ES-I3 (cell line): ENCODE results near the gene MOB2.

Experiments used
- H3K36me3 ChIP-seq: 2 replicates; pipeline ENCODE4 v1.6.1; 2013; ENCODE audit warnings: mild to moderate bottlenecking, low read length, control low read depth, moderate library complexity; ENCODE audit not compliant: insufficient read depth
- H3K4me1 ChIP-seq: 2 replicates; pipeline ENCODE4 v1.6.1; 2013; ENCODE audit warnings: mild to moderate bottlenecking, control low read depth, low read length; ENCODE audit not compliant: insufficient read depth
- H3K9ac ChIP-seq: 2 replicates; pipeline ENCODE4 v1.6.1; 2013; ENCODE audit warnings: low read depth, mild to moderate bottlenecking, low read length, moderate library complexity
- H3K9me3 ChIP-seq: 2 replicates; pipeline ENCODE4 v1.6.1; 2013; ENCODE audit warnings: mild to moderate bottlenecking, low read length, moderate library complexity; ENCODE audit not compliant: control insufficient read depth, insufficient read depth

The MOB2 gene

DNA sequence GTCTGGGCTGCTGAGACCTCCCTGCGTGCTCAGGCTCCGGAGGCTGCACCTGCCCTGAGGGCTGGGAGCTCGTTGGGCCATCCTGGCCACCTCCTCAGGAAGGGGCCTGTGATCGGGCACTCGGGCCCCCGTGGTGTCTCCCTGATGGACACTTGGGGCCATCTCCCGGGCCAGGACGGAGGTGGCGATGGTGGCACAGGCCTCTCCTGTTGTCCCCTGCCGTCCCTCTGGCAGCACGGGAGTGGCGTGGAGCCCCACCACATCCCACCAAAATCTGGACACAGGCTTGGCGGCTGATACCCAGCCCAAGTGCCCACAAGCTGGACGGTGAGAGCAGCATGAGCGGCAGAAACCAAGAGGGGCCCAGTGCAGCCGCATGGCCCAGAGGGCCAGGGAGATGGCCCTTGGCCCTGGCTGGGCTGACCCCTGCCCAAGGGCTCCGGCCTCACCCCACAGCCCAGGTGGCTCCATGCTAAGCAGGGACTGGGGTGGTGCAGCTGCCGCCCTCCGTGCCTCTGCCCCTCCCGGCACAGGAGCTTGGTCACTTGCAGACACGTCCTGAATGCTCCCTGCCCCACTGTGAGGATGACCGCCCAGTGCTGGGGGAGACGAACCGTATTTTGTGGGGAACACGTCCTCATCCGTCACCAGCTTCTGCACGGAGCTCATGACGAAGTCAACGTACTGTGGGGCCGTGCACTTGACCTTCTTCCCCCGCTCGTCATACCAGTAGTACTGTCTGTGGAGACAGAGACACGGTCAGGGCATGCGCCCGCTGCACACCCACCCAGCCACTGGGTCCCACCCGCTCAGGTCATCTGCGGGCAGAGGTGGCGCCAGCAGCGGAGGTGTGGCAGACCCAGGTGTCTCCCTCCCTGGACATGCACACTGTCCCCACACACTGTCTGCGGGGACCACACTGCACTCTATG, 15.6 kb downstream of the MOB2 start:
- Histone ChIP-seq H3K4me1 (no peaks in the 10 kb centered on the region), H3K9me3 (no peaks in the 10 kb centered on the region), H3K9ac (no peak overlapping the region), H3K36me3 (no peaks in the 10 kb centered on the region)

DNA sequence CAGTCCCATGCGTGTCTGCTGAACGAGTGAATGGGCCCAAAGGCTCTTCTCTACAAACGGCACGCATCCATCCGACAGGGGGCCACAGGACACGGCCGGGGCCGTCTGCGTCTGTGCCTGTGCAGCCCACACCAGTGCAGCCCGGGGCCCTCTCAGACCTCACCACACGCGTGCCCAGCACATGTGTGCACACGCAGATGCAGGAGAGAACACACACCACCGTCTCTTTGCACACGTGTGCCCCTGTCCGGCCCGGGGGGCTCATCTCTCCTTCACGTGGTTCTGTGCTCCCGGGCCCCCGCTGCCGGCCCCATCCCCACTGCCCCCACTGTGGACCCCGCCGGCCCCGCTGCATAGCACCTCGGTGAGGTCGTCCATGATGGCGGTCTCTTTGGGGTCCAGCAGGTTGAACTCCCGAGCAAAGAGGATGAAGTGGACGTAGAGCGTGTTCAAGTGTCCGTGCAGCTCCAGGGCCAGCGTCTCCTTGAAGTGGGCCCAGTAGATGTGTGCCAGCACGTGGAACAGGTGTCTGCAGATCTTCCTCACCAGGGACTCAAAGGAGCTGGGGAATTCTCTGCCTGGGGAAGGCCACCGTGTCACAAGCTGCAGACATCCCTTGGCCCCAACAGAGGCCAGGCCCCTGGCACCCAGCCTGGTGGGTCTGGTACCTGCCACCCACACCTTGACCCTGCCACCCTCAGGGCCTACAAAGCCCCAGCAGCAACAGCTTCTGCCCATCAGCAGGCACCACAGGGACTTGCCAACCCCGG, 16.5 kb downstream of the MOB2 start:
- Histone ChIP-seq H3K9me3 (no peaks in the 10 kb centered on the region), H3K4me1 (no peaks in the 10 kb centered on the region), H3K36me3 (no peaks in the 10 kb centered on the region), H3K9ac (no peak overlapping the region)

DNA sequence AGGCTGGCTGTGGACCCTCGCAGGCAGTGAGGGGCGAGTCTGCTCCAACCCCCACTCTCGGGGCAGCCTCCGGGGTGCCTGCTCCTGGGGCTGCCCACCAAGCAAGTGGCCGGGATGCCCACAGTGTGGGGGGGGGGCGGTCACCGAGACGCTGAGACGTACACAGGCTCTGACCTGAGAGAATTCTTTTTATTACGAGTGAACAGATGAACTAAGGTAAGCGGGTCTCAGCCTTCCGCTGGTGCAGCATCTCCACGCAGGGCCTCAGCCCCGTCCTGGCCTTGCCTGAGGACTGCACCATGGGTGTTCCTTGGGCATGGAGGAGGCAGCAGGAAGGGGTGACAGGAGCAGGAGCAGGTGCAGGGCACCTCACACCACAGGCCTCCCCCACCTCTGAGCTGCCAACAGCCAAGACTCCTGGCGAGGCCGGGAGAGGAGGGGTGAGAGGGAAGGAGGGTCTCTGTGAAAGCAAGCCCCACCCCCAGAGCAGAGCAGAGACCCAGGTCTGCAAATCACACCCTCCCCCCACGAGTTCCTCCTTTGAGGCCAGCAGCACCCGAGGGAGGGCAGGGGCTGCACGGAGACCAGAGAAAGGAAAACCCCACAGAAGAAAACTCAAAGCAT, 17.2 kb downstream of the MOB2 start:
- H3K36me3 ChIP-seq, result no peaks in the 10 kb centered on the region
- no peaks in the 10 kb centered on the region for H3K9me3 ChIP-seq
- no peak overlapping the region for H3K9ac ChIP-seq
- no peaks in the 10 kb centered on the region for H3K4me1 ChIP-seq

DNA sequence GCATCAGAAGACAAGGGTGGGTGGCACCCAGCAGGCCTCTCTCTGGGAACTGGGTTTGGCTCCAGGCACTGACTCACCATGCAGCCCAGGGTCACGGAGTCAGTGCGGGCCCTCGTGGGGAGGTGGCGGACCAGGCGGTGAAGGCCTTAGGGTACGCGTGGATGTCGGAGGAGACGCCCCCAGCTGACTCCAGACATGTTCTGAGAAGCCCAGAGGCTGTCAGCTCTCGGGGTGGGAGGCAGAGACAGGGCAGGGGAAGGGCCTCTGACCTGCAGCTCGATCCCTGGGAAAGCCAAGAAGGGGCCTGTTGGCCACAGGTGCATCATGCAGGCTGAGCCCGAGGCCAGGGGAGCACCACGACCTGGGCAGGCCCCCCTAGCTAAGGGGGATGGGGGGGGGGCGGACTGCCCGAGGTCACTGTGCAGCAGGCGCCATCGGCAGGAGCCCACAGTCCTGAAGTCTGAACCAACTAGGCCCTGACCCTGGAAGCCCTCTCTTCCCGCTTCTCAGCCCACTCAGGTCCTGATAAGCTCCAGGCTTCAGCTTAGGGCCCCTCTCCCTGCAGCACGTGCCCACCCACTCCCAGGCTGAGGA, 18.0 kb downstream of the MOB2 start:
- Histone ChIP-seq H3K9me3 (no peaks in the 10 kb centered on the region), H3K9ac (no peak overlapping the region), H3K4me1 (no peaks in the 10 kb centered on the region), H3K36me3 (no peaks in the 10 kb centered on the region)

DNA sequence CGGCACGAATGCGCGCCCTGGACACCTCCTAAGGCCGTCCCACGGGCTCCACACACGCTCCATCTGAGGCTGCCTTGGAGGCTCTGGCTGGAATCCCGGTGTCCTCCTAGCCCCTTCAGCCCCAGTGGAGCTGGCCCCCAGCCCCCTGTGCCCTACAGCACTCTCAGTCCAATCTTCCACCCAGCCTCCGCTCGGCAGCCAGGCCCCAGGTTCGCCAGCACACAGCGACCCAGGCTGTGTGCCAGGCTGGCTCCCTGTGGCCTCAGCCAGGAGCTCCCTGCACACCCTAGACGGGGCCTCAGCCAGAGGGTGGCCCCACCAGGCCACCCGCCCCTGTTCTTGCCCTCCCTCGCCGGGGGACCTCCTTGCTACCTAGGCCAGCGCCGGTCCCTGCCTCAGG, 18.6 kb downstream of the MOB2 start:
- Histone ChIP-seq H3K4me1 (no peaks in the 10 kb centered on the region), H3K36me3 (no peaks in the 10 kb centered on the region), H3K9me3 (no peaks in the 10 kb centered on the region), H3K9ac (no peak overlapping the region)

DNA sequence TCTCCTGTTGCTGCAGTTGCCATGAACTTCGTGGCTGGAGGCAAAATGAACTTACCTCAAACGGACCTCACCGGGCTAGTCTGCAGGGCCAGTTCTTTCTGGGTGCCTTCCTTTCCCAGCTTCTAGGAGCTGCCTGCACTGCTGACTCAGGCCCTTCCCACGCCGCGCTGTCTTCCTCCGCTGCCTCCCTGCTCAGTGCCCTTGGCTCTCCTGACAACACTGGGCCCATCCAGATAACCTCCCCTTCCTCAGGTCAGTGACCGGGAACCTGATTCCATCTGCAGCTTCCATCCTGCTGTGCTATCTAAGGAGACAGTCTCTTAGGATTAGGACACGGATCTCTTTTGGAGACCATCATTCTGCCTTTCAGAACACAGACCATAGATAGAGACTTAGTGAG, 19.3 kb downstream of the MOB2 start:
- no peaks in the 10 kb centered on the region for H3K4me1 ChIP-seq
- H3K9ac ChIP-seq, result no peak overlapping the region
- no peaks in the 10 kb centered on the region for H3K9me3 ChIP-seq
- no peaks in the 10 kb centered on the region for H3K36me3 ChIP-seq

DNA sequence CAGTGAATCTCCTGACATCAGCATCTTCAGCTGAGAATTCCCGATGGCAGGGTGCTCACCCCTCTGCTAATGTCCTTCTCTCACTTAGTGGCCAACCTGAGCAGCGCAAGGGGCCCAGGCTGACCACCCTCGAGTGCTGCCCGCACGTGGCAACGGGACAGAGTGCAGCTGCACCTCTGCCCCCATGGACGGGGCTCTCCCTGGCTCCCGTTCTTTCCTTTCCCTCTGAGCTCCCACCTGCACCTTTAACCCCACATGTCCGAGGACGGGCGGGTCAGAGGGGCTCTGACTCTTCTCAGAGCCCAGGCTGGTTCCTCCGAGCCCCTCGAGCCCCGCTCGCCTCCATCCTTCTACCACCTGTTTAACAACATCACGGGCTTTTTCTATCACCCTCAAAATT, 19.8 kb downstream of the MOB2 start:
- Histone ChIP-seq H3K36me3 (no peaks in the 10 kb centered on the region), H3K9ac (no peak overlapping the region), H3K9me3 (no peaks in the 10 kb centered on the region), H3K4me1 (no peaks in the 10 kb centered on the region)

DNA sequence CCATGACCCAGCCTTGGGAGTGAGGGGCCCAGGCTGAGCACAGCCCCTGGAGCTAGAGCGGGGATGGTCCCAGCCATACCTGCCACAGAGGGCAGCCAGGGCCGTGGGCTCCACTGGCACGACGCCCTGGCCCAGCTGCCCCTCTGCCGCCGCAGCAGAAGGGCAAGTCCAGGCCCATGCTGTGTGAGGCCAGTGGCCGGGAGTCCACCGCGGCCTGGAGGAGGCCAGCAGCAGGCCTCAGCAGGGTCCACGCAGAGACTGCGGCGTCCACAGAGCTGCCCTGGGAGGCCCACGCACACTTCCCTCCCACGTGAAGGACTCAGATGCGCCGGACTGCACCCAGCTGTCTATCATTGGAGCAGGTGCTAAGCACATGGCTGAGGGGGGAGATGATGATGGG, 23.5 kb downstream of the MOB2 start:
- no peaks in the 10 kb centered on the region for H3K9me3 ChIP-seq
- H3K36me3 ChIP-seq, result no peaks in the 10 kb centered on the region
- no peak overlapping the region for H3K9ac ChIP-seq
- H3K4me1 ChIP-seq, result no peaks in the 10 kb centered on the region; the same call in 1 of the 2 replicates

DNA sequence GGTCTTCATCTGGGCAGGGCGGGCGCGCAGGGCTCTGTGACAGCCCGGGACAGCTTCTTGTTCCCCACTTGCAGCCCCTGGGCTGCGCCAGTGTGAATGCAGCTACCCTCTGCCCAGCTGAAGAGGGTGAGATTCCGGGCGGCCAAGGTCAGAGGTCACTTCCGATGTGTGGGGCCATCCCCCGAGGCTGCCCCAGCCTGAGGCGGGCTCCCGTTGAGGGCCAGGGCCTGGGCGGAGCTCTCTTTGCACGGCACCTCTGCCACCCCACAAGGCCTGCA, 23.9 kb downstream of the MOB2 start:
- no peaks in the 10 kb centered on the region for H3K9me3 ChIP-seq
- no peaks in the 10 kb centered on the region; the same call in 1 of the 2 replicates for H3K4me1 ChIP-seq
- H3K36me3 ChIP-seq, result no peaks in the 10 kb centered on the region
- no peak overlapping the region for H3K9ac ChIP-seq

DNA sequence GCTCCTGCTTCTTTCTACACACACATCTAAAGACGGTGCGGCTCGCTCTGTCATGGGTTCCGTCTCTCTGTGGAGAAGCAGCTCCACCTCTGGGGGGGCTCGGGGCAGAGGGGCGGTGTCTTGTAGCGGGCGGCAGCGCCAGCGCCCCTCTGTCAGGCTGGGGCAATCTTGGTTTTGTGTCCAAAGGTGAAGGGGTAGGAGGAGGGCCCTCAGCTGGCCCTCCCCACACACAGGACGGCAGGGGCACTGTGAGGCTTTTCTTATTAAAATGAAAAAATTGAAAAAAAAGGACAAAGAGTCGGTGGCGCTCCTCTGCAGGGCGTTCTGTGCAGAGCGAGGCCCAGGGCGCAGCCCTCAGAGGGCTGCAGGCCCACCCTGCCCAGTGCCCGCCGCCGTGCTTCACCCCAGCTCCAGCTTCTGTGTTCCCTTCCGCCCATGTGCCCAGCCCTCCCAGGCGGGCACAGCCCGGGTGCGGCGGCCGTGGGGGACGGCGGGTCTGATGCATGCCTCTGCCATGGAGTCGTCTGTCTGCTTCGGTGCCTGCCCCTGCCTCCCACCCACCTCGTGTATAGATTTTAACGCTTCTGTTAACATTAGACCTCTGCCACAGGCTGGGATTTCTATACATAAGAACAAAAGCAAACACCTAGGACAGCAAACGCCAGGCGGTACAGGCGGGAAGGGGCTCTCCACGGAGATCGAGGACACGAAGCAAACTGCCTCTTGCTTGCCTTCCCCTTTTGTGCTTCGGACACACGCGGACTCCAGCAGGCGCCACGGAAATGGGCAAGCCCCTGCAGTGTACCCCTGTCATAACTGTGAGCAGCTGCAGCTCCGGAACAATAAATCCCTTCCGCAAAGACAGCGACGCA, 24.5 kb downstream of the MOB2 start:
- Histone ChIP-seq H3K4me1 (no peaks in the 10 kb centered on the region; the same call in 1 of the 2 replicates), H3K9me3 (no peaks in the 10 kb centered on the region), H3K36me3 (no peaks in the 10 kb centered on the region), H3K9ac (no peak overlapping the region)

DNA sequence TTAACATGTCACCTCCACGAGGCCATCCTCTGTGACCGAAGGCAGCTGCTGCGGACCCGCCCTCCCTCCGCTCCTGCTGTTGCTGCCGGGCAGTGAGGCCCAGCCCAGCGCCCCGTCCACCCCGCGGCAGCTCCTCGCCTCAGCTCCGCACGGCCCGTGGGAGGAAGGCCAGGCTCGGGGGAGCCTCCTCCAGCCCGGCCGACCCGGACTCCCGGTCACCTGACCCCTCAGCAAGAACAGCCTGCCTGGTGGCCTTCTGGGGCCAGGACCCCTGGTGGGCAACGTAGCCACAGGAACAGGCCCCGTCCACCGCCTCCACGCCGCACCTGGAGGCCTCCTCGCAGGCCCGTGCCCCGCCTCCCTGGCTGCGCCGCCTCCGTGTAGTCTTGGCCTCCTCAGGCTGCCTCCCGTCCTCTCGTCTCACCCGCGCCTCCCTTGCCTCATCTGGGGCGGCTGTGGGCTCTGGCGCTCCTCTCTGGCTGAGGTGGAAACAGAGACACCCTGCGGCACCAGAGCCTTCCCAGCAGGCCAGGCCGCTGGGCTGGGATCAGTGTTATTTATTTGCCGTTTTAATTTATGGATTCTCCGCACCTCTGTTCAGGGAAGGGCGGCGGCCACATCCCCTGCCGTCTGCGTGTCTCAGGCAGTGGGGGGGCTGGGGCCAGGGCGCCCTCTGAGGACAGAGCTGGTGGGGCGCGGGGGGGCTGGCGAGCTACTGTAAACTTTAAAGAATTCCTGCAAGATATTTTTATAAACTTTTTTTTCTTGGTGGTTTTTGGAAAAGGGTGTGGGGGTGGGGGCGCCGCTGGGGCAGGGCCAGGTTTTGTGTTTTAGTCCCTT, 25.4 kb downstream of the MOB2 start:
- Histone ChIP-seq H3K4me1 (no peaks in the 10 kb centered on the region; the same call in 1 of the 2 replicates), H3K9ac (no peak overlapping the region), H3K9me3 (no peaks in the 10 kb centered on the region), H3K36me3 (no peaks in the 10 kb centered on the region)

DNA sequence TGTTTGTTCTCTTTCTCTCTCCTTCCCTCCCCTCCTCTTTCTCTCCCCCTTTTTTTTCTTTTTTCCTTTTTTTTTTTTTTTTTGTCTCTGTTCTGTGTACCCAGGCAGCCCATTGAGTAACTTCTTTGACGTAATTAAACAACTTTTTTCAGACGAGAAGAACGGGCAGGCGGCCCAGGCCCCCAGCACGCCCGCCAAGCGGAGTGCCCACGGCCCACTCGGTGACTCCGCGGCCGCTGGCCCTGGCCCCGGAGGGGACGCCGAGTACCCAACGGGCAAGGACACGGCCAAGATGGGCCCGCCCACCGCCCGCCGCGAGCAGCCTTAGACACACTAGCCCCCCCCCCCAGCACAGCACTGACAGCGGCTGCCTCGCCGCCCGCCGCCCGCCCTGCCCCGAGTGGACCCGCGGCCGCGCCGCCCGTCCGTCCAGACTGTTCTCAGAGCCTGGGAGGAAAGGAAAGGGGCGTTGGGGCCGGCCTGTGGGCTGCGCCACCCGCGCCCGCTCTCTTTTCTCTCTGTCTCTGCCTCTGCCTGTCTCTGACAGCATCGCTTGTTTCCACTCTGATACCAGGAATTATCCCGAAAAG, 26.1 kb downstream of the MOB2 start:
- Histone ChIP-seq H3K9ac (no peak overlapping the region), H3K36me3 (no peaks in the 10 kb centered on the region), H3K4me1 (no peaks in the 10 kb centered on the region; the same call in 1 of the 2 replicates), H3K9me3 (no peaks in the 10 kb centered on the region)
